A673 (cell line): ENCODE results near the gene MORC1. TPM values are rescaled to one million over a fixed set of nuclear protein-coding genes. Genes with fewer than 3 reads are reported as not detected.

Source experiments
- BruUV-seq: library from RNA; stranded (reverse); fragments of 400-500 nt; replicated peaks from 2 replicates; lab custom pipeline; 2021; lab: Mats Ljungman, UMichigan
- CTCF ChIA-PET: fragments of 300-600 bp; sonication (Branson Sonifier 250); formaldehyde crosslinking; loops from one replicate; lab custom pipeline; 2022; ENCODE audit warnings: antibody characterized with exemption; lab: Charles Lee
- POLR2A ChIA-PET: fragments of 300-600 bp; sonication (Branson Sonifier 250); formaldehyde crosslinking; loops from one replicate; lab custom pipeline; 2022; ENCODE audit warnings: antibody characterized with exemption; ENCODE audit not compliant: low non-redundant PET; lab: Charles Lee
- DNase-seq: peaks from one replicate; pipeline ENCODE4 v3.0.0-alpha.2; 2015; ENCODE audit warnings: low spot score
- H3K27ac ChIP-seq: fragments of 200-600 bp; sonication (generic); 2 replicates; pipeline ENCODE4 v1.5.1; 2016; ENCODE audit warnings: mixed run types, low read depth, mild to moderate bottlenecking, mixed read lengths, antibody characterized with exemption, low read length; ENCODE audit not compliant: poor library complexity, severe bottlenecking
- H3K27me3 ChIP-seq: fragments of 200-600 bp; sonication (generic); replicated peaks from 2 replicates; pipeline ENCODE4 v1.6.1; 2017; ENCODE audit warnings: mixed run types, low read depth, mild to moderate bottlenecking, mixed read lengths, antibody characterized with exemption, low read length; ENCODE audit not compliant: insufficient read depth, poor library complexity
- H3K36me3 ChIP-seq: fragments of 200-600 bp; sonication (generic); 2 replicates; pipeline ENCODE4 v1.6.1; 2016; ENCODE audit warnings: mixed run types, mild to moderate bottlenecking, mixed read lengths, antibody characterized with exemption, low read length; ENCODE audit not compliant: insufficient read depth, poor library complexity, severe bottlenecking
- H3K4me1 ChIP-seq: fragments of 200-600 bp; sonication (generic); 2 replicates; pipeline ENCODE4 v1.6.1; 2017; ENCODE audit warnings: mixed run types, mild to moderate bottlenecking, mixed read lengths, antibody characterized with exemption, low read length; ENCODE audit not compliant: insufficient read depth, poor library complexity, severe bottlenecking
- H3K4me3 ChIP-seq: fragments of 200-600 bp; sonication (generic); 2 replicates; pipeline ENCODE4 v1.5.1; 2016; ENCODE audit warnings: low read depth, mixed run types, mild to moderate bottlenecking, mixed read lengths, low read length; ENCODE audit not compliant: poor library complexity, severe bottlenecking
- H3K9me3 ChIP-seq: fragments of 200-600 bp; sonication (generic); 2 replicates; pipeline ENCODE4 v1.6.1; 2016; ENCODE audit warnings: mixed run types, low read depth, mild to moderate bottlenecking, mixed read lengths, antibody characterized with exemption, low read length; ENCODE audit not compliant: poor library complexity, severe bottlenecking
- EZH2 ChIP-seq: fragments of 200-600 bp; sonication (generic); IDR thresholded peaks from 2 replicates; pipeline ENCODE4 v1.6.1; 2017; ENCODE audit warnings: borderline replicate concordance, low read depth, mild to moderate bottlenecking, mixed read lengths, antibody characterized with exemption, low read length; ENCODE audit not compliant: poor library complexity, severe bottlenecking
- intact Hi-C: fragments of 100-400 bp; cut with micrococcal nuclease; formaldehyde crosslinking; loops from one replicate; pipeline ENCODE4 v1.10.0; 2022; ENCODE audit not compliant: unreplicated experiment
- total RNA-seq: library from RNA; stranded (reverse); gene quantifications from 2 replicates; pipeline ENCODE4 v1.2.3, GENCODE V29; 2021
- TF ChIP-seq, protein P1 (sequence below): fragments of 300-800, 200-600 bp; sonication (generic); conservative IDR thresholded peaks from 2 replicates; pipeline ENCODE4 v1.5.1; 2017; ENCODE audit warnings: low read depth, mild to moderate bottlenecking, antibody characterized with exemption, low read length, moderate library complexity, mixed read lengths

Gene MORC1
- total RNA-seq, 1 experiment from 2014 or later: 0.88 TPM

DNA sequence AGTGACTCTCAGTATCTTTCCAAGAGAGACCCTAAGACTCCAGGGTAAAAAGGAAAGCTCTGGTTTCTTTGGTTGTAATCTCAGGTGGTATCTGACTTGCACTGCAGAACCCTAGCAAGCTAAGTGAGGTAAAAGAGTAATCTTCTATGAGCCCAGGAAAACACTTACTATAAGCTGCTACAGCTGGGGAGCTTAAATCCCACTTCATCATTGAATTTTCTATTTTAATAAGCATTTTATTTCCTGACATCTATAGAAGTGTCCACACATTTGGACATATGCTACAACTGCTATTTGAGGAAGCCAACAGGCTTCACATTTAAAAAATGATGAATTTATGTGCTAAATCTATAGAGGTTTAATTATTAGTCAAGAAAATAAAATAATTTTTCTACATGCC, 91.1 kb downstream of the MORC1 start:
- ChIA-PET CTCF (no interaction called here), POLR2A (no interaction called here)
- Histone ChIP-seq H3K27ac (no peak overlapping the region), H3K4me3 (no peak overlapping the region), H3K27me3 (no peaks in the 10 kb centered on the region), H3K36me3 (no peaks in the 10 kb centered on the region), H3K9me3 (no peaks in the 10 kb centered on the region), H3K4me1 (peaks cover 22% of the 10 kb centered on the region)
- TF ChIP-seq EZH2: no peak
- TF ChIP-seq, protein P1, sequence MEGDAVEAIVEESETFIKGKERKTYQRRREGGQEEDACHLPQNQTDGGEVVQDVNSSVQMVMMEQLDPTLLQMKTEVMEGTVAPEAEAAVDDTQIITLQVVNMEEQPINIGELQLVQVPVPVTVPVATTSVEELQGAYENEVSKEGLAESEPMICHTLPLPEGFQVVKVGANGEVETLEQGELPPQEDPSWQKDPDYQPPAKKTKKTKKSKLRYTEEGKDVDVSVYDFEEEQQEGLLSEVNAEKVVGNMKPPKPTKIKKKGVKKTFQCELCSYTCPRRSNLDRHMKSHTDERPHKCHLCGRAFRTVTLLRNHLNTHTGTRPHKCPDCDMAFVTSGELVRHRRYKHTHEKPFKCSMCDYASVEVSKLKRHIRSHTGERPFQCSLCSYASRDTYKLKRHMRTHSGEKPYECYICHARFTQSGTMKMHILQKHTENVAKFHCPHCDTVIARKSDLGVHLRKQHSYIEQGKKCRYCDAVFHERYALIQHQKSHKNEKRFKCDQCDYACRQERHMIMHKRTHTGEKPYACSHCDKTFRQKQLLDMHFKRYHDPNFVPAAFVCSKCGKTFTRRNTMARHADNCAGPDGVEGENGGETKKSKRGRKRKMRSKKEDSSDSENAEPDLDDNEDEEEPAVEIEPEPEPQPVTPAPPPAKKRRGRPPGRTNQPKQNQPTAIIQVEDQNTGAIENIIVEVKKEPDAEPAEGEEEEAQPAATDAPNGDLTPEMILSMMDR: no peak
- no peak for DNase-seq
- intact Hi-C loops: loop anchor here (10.0 kb wide), 1 partner anchor 368 kb away; no protein-coding TSS in a partner anchor
- no TSS peak for BruUV-seq

DNA sequence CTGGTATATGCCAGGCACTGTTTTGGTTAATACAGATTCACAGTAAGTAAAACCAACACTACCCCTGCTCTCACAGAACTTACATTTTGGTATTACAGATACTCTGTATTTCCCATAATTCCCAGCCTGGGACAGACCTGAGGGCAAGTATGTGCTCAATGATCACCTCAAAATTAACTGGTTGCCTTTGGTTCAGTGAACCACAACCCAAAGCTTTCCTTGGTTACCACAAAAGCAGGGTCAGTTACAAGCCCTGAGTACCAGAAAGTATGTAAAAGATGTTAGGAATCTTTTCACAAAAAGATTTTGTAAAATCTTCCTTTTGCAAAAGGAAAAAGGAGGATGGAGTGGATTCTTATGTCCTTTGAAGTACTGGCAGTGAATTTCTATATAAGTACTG, 92.0 kb downstream of the MORC1 start:
- ChIA-PET POLR2A (no interaction called here), CTCF (no interaction called here)
- BruUV-seq: no TSS peak
- TF ChIP-seq EZH2: no peak
- TF ChIP-seq, protein P1: no peak
- no peaks in the 10 kb centered on the region for H3K9me3 ChIP-seq
- H3K27ac ChIP-seq: no peak overlapping the region
- no peak for DNase-seq
- no peak overlapping the region for H3K4me3 ChIP-seq
- intact Hi-C loops: loop anchor here (10.0 kb wide), 1 partner anchor 369 kb away; no protein-coding TSS in a partner anchor
- H3K4me1 ChIP-seq: peaks cover 14% of the 10 kb centered on the region
- no peaks in the 10 kb centered on the region for H3K27me3 ChIP-seq
- H3K36me3 ChIP-seq: no peaks in the 10 kb centered on the region

DNA sequence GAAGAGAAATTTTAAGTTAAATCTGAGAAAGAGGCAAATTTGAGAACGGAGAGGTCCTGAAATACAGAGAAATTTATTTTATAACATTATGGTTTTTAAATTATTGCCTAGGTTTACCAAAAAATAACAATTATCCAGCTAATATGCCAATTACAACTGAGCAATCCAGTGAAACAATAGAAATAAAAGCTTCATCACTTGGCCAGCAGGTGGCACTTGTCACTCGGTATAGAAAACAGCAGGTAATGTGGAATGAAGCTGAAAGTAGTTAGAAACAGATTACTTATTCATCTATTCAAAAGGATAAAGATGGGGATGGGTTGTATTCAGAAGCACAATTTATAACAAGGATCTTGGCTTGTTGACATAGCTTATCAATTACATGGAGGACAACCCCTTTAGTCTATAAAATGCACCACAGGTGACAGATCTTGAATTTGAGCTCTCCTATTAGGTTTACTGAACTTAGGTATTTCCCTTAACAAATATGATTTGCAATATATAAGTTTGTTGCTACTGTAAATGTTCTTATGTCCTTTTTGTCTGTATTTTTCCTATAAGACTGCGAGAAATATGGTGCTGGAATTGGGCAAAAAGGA, 94.2 kb downstream of the MORC1 start:
- no peak overlapping the region for H3K4me3 ChIP-seq
- no peak overlapping the region for H3K27ac ChIP-seq
- peaks cover 12% of the 10 kb centered on the region for H3K4me1 ChIP-seq
- ChIA-PET POLR2A (no interaction called here), CTCF (interaction anchor here (0.5 to 1.7 kb wide), 5 partner anchors 11 to 59 kb away, joined by 3 to 8 read pairs (median 3); no protein-coding TSS in a partner anchor)
- DNase-seq: peak; percentile 59
- BruUV-seq: no TSS peak
- TF ChIP-seq EZH2: no peak
- TF ChIP-seq, protein P1: peak; percentile 82
- H3K27me3 ChIP-seq: no peaks in the 10 kb centered on the region
- H3K9me3 ChIP-seq: no peaks in the 10 kb centered on the region
- H3K36me3 ChIP-seq: no peaks in the 10 kb centered on the region
- intact Hi-C loops: loop anchor here (1.0 to 10.0 kb wide), 2 partner anchors 59 to 371 kb away; no protein-coding TSS in a partner anchor
